Endothelial cell of hepatic sinusoid (primary cell): ENCODE data around the gene GALT.

Source experiments
- in situ Hi-C: cut with HindIII; loops from 2 replicates; pipeline ENCODE4 v1.10.0; 2017; ENCODE audit warnings: low sequenced_read_pairs

Gene GALT

DNA sequence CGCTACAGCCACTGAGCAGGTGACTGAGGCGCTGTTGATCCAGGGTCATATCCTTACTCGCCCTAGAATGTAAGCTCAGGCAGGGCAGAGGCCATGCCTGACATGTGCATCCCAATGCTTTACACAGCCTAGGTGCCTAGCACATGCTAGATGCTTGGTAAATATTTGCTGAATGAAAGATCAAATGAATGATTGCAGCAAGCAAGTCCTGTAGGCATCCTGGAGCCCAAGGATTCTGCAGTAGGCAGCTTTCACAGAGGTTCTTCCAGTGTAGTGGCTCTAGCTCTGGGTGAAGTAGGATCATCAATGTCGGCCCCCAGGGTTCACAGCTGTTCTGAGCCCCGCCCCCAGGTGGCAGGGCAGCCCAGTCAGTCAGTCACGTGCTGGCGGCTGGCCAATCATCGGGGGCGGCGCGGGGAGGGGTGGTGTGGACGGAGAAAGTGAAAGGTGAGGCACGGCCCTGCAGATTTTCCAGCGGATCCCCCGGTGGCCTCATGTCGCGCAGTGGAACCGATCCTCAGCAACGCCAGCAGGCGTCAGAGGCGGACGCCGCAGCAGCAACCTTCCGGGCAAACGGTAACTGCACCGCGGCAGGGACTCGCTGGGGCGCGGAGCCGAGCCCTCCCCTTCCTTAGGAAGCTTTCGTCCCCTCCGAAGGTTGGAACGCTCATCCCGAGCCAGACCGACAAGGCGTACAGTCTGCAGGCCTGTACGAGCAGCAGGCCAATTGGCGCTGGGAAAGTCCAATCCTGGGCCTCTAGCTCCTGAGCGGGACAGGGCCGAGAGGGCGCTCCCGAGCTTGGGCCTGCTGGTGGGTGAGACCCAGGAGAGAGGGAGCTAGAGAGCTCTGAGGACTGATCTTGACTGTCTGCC, at the start of gene GALT:
Gene GALT, plus strand, starts transcription at position 465 of the 873 bp plus-strand sequence. Its CDS starts 30 bp downstream, at position 495.
- in situ Hi-C loops = no loop called here

DNA sequence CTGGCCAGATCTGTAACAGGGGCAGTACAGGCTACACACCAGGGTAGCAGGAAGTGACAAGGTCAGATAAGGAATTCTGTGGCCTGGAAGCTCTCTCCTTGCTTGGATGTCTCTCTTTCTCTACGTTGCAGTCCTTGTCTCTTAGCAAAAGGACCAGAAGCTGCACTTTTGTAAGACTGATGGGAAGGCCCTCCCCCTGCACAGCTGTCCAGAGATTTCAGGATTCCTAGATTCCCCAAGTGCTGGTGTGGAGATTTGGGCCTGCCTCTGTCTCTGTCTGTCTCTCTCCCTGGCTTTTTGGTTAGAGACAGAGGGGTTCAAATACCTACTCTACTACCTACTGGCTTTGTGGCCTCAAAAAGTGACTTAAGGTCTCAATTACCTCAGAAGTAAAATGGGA, 46.9 kb upstream of the GALT start:
- in situ Hi-C loops = no loop called here

DNA sequence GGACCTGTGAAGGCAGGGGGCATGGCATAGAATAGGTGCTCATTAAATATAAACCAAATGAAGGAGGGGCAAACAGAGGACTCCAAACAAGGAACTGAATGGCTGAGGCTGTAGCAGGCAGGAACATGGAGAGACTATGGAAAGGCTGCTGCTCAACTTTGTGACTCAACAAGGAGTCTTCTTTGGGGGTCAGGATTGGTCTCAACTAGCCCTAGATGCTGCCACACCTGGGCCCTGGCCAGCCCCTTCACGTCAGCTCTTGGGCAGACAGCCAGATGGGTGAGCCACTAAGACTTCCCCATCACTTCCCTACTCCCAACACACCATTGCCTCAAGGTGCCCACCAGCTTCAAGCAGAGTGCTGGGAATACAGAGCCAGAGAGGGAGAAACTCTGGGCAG, 45.6 kb upstream of the GALT start:
- in situ Hi-C loops = no loop called here

DNA sequence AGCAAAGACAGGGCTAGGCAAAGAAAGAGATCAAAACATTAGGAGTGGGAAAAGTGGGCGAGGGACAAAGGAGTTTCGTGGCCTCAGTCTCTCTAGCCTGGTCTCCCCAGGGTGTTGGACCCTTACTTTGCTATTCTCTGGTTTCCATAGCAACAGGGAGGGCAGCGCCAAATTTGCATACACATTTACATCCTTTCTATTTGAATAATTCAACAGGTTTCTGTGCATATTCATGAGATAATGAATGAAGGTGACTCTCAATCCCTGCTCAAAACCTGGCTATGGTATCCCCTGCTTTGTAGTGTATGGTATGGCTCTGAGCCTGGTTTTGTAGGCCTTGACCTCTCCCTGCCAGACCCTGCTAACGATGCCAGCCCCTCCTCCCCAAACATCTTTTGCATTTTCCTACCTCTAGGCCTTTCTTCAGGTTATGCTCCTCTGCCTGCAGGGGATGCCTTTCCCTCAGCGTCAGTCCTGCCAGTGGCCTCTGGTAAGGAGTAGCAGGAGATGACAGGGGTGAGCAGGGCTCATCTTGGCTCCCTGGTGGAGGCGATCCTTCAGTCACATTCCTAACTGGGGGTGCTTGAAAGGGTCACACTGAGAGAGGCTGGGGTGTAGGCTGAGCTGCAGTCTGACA, 44.4 kb upstream of the GALT start:
- in situ Hi-C loops = no loop called here

DNA sequence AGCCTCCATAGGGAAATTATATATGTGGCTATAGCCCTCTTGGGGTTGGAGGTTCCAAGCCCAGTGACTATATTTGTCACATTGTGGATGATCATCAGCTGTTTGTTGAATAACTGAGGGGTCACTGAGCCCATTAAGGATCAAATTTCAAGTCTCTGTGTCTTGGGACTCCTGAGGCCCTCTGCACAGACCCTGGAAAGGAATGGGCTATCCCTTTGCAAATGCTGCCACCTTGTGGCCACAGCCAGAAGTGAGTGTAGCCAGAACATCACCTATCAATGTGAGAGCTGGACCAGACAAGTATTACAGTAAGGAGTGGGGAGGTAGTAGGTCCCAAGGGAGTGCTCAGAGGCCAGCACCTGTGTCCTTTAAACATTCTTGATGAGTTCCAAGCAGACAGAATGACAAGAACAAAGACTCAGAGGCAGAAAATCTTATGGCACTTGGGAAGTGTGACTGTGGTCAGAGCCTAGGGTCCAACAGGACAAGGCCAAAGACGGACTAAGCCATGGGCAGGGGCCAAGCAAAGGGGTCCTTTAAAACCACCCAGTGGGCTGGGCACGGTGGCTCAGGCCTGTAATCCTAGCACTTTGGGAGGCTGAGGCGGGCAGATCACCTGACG, 42.8 kb upstream of the GALT start:
- in situ Hi-C loops = no loop called here

DNA sequence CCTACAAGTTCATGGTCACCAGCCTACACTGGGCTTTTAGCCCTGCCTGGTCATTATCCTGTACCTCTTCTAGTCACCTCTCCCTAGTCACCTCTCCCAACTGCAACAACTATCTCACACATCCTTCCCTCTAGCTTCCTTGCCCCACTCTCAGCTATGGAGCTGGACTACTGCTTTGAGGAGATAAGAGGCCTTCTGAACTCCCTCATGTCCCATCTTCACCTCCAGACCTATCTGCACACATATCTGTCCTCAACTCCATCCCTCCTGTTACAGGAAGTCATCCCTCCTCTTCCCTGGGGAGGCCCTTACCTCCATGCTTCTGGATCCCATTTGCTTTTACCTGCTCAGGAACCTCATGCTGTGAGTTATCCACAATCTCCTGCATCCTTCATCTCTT, 40.3 kb upstream of the GALT start:
- in situ Hi-C loops = no loop called here

DNA sequence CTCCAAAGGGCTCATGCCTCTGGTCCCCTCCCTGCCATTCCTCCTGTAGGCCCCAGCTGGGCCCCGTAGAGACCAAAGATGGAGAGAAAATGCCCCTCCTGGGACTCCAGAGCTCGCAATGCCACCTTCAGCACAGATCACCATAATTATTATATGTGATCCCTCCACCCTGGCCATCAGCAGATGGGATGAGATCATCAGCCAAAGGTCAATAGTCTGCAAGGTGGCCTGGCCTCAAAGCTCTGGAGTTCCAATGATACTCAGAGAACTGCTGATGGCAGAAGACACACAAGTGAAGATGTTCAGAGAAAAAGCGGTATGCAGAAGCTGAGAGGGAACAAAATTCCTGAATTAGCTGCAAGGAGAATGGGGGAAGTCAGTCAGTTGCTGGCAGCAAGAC, 39.6 kb upstream of the GALT start:
- in situ Hi-C loops = no loop called here

DNA sequence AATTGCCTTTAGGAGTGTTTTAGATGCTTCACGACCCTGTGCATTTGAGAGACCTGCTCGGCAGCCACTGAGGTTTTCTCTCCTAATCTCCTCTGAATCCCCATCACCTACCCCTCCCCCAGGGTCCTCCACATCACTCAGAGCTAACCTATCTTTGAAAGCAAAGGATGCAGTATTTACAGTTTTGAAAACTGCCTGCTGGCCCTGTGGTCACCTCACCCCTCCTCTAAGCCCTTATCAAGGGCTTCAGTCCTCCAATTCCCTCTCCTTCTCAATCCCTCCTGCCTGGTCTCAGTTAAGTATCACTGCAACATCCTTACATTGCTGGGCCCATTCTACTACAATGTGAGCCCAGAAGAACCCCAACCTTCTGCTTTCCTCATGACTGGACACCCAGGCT, 39.1 kb upstream of the GALT start:
- in situ Hi-C loops = no loop called here

DNA sequence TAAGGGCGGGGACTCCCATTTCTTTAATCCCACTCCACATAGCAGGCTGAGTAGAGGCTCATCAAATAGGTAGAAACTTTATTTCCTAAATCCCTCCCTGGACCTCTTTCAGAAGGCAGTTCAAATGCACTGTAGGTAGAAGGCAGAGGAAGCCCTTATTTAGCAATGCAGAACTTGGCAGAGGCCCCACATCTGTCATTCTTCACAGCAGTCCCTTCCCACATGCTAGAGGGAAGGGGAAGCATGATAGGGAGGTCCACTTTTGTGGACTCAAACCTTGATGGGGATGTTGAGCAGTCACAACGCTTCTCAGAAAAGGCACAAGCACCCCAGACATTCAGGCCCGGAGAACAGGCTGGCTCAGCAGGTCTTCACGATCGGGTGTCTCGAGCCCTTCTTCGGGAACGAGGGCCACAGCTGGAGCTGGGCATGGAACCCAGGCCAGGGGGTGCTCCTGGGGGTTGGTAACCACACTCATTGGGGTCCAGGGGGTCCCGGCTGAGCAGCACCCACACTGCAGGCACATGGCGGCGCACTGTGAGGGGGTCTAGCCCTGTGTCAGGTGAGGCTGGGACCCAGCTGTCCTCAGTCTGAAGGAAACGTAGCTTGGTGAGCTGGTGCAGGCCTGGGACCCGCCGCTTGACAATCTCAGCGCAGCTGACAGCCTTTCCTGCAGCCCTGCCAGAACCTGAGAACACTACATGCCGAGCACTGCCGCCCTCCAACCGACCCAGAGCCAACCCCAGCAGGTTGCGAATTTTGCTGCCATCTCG, 35.9 kb upstream of the GALT start:
- in situ Hi-C loops = no loop called here

DNA sequence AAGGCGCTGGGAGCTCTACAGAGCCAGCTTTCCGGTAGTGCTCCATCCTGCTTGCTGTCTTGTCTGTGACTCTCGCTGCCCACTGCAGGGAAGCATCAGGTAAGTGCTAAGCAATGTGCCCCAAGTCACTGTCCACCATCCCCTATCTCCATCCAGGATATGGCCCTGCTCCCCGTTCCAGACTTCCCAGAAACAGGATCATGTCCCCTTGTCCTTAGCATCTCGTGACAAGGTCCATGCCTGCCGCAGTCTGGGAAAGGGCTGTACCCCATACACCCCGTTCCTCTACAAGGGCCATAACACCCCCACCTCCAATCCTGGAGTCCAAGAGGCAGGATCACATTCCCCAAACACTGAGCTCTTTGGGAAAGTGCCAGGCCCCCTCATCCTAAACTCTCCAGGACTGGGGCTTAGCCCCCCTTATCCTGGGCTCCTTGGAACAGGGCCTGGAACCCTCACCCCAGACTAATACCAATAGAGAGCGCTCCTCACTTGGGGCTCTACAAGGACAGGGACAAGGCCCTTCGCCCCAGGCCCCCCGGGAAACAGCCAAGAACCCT, 35.1 kb upstream of the GALT start:
- in situ Hi-C loops = no loop called here

DNA sequence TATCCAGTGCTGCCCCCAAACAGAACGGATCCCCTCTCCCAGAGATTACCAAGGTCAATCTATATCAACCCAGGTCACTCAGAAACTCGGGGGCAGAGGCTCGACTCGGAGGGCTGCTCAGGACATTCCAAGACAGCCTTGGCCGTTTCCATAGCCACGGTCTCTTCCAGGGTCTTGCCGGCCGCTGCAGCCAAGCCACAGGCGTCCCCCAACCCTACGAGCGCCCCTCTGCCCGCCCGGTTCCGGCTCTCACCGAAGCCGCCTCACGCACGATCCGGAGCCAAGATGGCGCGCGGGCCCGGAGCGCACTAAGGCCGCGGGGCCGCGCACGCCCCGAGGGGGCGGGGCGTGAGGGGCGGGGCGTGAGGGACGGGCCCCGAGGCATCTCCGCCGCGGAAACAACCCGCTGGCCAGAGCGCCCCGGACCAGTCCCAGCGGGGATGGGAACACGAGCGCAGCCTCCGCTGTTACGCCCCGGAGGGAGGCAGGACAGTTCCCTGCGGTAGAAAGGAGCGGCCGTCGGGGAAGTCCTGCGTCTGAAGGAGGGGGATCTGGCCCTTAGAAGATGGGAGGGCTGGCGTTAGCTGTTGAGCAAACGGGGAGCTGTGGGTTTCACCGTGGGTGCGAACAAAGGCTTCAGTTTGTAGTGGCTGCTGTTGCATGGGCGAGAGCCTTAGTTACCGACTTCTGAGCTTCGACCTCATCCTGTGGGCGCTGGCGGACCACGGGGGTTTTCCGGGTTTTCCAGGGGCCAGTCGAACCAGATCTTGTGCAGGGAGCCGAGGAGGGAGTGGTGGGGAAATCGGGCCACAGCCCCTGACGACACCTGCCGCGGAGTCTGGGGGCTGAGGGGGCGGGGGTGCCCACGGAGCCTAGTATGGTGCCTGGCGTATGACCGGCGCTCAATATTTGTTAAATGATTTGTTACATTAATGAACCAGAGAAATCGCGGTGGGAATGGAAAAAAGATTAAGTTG, 34.4 kb upstream of the GALT start, which contains the start of gene RPP25L:
Gene RPP25L, minus strand, starts transcription at position 287 of the 977 bp plus-strand sequence. CDS start 801 bp downstream, outside the sequence.
- in situ Hi-C loops = no loop called here

DNA sequence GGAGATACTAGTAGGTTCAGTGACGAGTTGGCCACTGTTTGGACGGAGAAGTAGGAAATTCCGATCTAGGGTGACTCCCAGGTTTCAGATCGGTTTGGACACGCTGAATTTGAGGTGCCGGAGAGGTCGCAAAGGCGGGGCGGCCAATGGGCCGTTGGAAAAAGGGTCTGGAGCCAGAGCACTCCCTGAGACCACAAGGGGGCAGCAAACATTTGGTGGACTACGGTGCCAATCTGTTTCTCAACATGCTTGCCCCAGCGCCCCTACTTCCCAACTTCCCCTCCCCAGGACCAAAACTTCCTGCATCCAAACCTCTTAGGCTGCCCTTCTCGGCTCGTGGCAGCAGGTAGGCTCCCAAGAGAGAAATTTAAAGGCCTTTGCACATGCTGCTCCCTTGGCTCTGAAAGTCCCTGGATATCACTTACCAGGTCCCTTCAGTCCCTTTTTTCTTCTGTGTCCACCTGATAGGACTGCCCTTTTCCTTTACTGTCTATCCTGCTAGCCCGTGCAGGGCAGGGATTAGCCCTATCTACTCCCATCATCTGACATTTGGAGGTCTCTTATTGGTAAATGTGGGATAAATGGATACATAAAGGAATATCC, 33.6 kb upstream of the GALT start:
- in situ Hi-C loops = no loop called here

DNA sequence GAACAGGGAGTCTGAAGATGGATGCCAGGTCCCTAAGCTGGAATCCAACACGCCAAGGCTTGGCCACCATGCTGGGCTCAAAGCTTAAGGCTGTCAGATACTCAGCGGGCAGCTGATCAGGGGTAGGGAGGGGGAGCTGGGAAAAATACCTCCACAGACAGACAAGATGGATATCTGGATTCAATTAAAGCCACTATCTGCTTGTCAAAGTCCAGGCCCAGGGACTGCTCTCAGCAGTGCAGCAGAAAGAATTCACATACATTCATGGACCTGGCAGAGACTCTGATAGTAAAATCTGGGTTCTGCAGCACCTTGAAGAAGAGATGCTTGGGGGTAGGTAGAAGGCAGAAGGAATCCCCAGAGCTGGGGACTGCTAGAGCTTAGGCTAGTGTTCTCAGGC, 31.3 kb upstream of the GALT start:
- in situ Hi-C loops = loop anchor here (5.0 kb wide), 1 partner anchor 168 kb away; no protein-coding TSS in a partner anchor

DNA sequence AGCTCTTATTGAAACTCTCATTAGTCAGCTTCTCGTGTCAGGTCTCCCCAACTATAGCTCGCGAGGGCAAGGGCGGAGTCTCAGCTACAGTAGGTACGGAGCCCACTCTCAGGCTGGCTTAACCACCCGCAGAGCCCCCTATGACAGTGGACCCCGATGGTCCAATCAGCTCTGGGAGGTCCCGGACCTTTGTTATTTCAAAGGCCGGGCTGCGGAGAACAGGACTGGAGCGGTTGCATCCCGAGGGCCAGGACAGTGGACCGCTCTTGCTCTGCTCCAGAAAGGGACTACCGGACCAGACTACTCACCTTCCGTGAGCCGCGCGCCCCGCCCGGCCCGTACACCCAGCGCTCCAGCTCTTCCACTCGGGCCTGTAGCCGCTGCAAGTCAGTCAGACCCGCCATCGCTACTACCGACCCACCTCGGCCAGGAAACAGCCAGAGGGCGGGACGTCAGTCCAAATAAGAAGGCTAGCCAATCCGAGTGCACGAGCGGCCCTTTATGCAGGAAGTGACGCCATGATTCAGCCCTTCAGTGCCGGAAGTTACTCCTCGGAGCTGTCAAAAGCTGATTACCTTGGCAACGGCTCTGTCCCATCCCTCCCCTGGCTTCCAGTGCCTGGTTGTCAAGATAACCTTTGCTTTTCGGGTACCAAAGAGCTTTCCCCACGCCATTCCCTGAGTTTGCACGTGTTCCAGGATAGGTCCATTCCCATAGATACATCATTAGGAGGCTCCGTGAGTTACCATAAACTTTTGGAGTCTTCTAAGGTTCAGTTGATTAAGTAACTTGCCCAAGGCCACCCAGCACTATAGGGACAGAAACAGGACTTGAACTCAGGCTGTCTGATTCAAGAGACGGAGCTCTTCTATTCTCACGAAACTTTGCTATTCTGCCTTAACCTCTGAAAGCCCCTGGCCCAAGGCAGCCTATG, 26.1 kb upstream of the GALT start, which contains the start of gene DCTN3:
Gene DCTN3, minus strand, starts transcription at position 435 of the 934 bp plus-strand sequence. Its CDS starts 31 bp downstream, at position 404.
- in situ Hi-C loops = no loop called here

DNA sequence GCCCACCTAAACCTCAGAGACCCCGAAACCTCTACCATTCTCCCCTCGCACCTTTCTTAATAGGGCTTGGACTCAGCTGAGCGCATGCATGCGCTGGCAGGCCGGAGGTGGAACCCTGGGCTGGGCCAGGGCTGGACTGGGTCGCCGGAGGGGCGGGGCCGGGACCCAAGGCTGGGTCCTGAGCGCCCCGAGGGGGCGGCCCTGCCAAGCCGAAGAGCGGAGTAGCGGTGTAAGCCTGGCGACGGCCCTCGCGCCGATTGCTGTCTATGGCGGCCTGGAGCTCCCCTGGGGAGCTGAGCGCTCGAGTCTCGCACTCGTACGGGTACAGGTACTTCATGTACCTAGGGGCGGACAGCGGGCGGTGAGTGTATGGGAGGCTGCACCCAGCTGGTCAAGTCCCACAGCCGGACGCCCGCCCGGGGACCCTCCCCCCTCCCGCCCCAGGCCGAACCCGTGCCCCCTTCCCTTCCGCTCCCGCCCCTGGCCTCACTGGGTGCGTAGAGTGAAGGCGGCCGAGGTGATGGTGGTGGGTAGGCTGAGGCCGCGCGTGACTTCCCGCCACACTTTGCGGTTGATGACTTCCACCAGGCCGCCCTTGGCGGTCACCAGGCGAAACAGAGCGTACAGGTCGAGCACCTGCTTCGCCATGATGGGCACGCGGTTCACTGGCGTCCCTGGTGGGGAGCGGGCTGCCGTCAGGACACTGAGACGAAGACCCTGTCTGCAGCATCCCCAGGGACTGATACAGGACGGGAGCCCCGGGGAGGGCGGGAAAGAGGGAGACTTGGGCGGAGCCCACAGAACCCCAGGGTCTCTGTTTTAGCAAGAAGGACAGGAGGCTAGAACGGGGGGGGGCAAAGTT, 22.9 kb upstream of the GALT start:
- in situ Hi-C loops = no loop called here

DNA sequence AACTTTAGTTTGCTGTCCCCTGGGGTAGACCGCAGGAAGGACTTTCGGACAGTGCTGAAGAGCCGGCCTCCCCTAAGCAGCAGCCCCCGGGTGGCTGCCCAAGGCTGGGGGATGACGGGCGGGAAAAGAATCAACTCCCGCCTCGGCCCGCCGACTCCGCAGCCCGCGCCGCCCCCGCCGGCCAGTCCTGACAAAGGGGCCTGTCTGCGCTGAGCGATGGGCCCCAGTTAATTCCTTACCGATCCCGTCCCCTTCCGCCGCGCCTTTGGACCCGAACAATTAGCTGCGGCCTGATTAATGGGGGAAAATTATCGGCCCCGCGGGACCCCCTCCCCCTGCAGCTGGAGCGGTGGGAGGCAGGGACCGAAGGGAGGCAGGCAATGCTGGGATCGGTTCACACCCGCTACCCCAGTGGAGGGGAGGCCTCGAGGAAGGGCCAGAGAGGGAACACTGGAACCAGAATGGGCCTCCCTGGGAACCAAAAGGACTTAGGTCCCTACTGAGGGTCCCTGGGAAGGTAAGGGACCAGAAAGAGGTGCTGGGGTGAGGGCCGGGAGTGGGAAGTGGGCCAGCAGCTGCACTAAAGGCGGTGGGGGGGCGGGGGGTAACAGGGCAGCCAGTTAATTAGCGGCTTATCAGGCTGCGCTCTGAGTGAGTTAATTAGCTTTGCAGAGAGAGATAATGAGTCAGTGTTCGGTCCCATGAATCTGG, 21.8 kb upstream of the GALT start:
- in situ Hi-C loops = no loop called here

DNA sequence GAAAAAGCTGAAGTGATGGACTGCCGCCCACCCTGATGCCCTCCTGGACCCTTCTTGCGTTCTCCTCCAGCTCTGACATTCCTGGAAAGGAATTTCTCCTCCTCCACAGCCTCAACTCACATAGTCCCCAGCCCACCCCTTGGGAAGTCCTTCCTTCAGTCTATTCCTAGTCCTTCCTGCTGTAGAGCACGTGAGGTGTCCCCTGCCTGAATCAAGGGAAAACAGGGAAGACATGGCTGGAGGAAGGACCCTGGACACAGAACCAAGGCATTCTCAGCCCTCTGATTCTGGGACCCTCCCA, 21.3 kb upstream of the GALT start:
- in situ Hi-C loops = no loop called here
